SW 1271 (cell line): ENCODE measurements around the gene LCORL.
"Not testable (repeated sequence)": the region's sequence is repeated elsewhere in the genome, so short reads cannot be mapped to it uniquely, and the experiment has no call there.

Experiments
- DNase-seq, 2 experiments: peaks; one replicate each; lab custom pipeline; 2025; lab: John Stamatoyannopoulos, UW

LCORL gene

DNA sequence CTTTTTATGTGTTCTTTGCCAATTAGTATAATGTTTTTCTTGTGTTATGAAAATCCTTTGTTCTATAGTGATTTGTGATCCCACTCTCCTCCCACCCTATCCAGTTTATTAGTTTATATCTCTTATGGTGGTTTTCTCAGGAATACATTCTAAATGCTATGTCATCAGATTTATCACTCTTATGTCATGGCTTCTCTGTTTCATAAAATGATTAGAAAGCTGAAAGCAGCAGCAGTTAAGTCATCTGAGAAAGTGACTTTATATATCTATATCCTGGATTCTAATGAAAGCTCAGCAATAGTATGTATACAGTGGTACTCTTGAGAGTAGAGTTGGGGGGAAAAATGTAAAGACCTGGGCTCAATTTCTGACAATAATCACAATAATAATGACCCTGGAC is 169.6 kb downstream of the LCORL start:
- no peak for DNase-seq

DNA sequence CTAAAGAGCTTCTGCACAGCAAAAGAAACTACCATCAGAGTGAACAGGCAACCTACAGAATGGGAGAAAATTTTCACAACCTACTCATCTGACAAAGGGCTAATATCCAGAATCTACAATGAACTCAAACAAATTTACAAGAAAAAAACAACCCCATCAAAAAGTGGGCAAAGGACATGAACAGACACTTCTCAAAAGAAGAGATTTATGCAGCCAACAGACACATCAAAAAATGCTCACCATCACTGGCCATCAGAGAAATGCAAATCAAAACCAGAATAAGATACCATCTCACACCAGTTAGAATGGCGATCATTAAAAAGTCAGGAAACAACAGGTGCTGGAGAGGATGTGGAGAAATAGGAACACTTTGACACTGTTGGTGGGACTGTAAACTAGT is 171.3 kb downstream of the LCORL start:
- not testable (repeated sequence) for DNase-seq

DNA sequence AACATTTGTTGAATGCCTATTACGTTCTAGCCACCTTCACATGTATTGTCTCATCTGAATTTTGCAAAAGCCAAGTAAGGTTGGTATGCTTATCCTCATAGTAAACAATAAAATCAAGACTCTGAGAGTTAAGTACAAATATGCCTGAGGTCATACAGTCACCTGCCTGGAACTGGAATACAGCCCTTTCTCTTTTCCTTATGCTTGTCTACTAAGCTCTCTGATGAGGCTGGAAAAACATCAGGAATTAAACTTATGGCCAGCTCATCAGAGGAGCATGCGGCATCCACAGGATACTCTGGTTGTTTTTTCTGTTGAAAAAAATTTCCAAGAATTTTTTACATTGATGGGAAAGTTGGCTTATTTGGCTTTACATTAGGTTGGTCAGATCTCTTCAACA is 175.3 kb downstream of the LCORL start:
- no peak for DNase-seq

DNA sequence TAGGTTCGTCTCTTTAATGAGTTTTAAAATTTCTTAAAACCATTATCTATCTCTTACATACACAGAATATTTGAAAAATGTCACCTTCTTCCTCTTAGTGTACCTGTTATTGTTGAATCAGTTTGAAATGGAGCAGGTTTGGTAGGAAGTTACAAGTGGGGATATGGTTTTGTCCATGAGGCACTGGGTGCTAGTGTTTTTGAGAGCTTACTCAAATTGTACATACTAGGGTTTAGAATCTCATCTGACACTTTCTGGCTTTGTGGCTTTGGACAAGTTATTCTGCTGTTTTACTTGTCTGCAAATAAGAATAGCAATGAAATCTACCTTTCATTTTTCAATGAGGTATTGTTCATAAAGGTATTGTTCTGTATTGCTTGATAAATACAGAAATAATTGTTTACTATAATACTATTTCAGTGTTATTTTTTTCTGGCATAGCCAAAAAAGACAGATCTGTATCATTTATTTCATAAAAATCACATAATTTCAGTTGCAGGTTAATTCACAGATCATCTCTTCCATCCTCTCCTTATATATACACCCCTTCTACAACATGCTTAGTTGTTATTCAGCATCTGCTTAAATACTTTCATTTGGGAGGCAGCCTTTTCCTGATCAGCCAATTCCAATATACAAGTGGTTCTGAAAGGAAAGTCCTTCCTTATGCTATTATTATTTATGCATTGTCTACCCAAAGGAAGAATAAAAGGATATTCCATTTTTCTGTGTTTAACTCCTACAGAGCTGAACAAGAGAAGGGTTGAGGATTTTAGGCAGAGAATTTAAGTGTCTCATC is 197.5 kb downstream of the LCORL start:
- DNase-seq, result no peak

DNA sequence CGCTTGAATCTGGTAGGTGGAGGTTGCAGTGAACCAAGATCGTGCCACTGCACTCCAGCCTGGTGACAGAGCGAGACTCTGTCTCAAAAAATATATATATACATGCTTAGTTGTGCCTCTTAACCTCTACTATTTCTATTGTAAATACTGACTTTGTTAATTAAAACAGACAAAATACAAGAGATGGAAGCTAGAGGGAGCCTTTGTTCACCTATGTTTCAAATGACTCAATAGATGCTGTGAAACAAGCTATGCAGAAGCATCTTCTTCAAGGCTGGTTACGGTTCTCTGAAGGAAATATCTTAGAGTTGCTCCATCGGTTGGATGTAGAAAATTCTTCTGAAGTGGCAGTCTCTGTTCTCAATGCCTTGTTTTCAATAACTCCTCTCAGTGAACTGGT is 204.5 kb downstream of the LCORL start:
- peak in 1 of 2 experiments; percentile 69 for DNase-seq

DNA sequence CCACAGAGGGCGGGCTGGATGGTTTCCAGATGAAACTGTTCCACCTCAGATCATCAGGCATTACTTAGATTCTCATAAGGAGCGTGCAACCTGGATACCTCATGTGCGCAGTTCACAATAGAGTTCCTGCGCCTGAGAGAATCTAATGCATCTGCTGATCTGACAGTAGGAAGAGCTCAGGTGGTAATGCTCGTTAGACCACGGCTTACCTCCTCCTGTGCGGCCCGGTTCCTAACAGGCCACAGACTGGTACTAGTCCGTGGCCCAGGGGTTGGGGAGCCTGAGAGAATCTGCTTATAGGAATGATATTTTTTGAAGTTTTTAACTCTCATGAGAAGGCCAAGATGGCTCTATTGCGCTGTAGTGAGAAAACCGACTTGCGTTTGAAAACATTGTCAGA is 205.4 kb downstream of the LCORL start:
- no peak for DNase-seq

DNA sequence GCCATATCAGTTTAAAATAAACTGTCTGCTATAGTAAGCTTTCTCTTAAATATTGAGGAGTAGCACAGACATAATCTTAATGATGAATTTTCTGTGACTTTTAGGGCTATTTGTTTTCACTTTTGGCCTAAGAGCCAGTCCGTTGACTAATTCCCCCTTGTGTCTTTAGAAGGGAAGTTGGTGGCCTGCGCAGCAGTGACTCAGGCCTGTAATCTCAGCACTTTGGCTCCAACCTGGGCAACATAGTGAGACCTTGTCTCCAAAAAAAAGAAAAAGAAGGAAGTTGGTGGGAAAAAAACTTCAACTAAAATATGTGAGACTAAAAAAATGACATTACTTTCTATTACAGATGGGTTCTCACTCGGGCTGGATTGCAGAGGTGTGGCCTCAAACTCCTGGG is 207.4 kb downstream of the LCORL start:
- no peak for DNase-seq

DNA sequence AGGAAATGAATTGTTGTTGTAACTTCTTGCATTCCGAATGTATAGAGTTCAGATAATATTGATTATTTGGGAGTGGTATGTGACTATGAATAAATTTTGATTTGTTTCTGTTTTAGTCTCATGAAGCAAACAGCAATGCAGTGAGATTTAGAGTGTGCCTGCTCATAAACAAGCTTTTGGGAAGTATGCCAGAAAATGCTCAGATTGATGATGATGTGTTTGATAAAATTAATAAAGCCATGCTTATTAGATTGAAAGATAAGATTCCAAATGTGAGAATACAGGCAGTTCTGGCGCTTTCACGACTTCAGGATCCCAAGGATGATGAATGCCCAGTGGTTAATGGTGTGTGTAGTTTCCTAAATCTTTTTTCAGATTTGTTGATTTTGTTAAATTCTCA is 208.8 kb downstream of the LCORL start:
- no peak for DNase-seq

DNA sequence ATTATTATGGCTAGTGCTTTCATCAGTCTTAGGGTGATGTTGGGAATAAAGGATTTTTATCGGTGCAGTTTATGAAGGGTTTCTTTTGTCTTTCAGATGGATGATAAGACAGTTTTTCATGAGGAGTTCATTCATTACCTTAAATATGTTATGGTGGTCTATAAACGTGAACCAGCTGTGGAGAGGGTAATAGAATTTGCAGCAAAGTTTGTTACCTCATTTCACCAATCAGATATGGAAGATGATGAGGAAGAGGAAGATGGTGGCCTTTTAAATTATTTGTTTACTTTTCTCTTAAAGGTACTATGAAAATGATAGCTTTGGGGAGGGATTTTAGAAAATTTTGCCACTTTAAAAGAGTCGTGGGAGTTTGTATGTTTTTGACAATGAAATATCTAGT is 209.4 kb downstream of the LCORL start:
- no peak for DNase-seq

DNA sequence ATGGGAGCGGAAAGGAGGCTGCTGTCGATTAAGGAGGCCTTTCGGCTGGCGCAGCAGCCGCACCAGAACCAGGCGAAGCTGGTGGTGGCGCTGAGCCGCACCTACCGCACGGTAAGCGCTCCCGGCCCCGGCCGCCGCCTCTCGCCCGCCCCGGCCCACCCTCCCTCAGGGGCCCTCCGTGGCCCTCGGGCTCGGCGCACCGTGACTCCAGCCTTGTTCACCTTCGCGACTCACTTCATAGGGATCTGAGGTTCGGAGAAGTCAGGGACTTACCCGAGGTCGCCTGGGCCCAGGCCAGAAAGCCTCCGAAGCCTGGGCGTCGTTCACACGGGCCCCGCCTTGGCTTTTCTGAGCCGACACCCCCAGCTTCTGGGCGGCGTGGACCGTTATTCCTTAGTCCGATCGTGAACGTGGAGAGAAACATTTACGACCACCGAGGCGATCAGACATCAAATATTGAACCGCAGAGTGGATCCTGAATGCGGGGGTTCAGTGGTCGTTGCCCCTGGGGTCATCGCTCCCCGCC is 210.4 kb downstream of the LCORL start:
- DNase-seq, result no peak

DNA sequence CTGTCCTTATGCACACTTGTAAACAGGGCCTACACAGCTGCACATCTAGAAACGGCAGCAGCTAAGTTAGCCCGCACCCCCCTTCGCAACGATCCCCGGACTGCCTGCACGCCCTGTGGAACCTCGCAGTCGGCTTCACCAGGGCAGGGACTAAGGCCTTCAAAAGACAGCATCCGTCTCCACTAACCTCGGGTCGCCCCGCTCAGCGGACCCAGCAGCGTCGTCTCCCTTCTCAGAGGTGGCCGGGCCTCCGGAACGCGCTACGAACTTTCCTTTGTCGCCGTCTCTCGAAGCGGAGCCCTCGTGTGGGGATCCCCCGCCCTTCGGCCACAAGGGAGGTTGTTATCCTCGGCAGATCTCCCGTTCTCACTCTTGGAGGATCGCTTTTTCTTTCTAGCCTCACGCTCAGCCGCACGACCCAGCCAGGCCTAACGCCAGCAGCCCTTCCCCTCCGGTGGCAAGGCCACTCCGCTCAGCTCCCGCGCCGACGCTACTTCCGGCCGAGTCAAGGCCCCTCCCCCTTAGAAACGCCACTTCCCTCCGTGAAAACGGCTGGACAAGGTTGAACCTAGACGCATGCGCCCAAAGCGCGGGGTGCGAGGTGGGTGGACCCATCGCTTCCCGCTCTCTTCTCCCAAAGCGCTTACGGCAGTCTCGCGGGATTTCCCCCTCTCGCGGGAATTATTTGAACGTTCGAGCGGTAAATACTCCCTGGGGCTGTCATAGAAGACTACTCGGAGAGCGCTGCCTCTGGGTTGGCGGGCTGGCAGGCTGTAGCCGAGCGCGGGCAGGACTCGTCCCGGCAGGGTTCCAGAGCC is 211.1 kb downstream of the LCORL start, which contains the start of the genes DCAF16 and NCAPG:
Gene DCAF16 (minus strand): TSS at position 498 of the 818 bp plus-strand sequence. CDS start 6,616 bp downstream, outside the sequence.
Gene NCAPG (plus strand): TSS at position 720 of the 818 bp plus-strand sequence. CDS start 99 bp downstream, outside the sequence.
- DNase-seq, result peak; percentile 95 to 97

DNA sequence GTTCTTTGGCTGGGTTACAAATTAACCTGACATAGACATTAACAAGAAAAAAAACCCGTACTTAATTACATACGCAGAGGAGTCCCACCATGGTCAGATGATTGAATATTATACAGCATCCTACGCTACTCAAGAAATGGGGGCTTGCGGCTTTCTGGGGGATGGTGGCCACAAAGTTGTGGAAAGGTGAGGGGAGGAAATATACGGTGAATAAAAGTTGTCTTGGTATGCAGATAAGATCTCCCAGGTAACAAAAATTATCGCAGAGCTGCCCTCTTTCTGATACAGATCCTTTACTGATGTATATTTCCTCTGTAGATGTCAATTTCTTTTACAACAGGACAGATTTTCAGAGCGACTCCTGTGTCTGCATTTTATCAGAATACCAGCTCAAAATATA is 211.9 kb downstream of the LCORL start:
- DNase-seq, result no peak

DNA sequence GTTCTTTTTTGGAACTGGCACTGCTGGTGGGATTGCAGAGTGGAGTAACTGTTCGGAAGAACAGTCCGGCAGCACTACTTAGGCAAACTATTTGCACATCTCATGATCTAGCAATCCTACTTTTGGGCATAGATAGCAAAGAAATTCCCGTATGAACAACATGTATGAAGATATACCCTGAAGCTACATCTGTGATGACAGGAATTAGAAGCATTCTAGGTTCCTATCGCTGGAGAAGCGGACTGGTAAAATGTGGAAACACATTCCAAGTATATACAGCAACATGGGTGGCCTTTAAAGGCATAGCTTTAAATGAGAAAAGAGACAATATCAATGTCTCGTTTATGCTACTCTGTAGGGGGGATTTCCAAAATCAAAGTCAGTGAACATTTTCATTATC is 214.1 kb downstream of the LCORL start:
- DNase-seq, result no peak

DNA sequence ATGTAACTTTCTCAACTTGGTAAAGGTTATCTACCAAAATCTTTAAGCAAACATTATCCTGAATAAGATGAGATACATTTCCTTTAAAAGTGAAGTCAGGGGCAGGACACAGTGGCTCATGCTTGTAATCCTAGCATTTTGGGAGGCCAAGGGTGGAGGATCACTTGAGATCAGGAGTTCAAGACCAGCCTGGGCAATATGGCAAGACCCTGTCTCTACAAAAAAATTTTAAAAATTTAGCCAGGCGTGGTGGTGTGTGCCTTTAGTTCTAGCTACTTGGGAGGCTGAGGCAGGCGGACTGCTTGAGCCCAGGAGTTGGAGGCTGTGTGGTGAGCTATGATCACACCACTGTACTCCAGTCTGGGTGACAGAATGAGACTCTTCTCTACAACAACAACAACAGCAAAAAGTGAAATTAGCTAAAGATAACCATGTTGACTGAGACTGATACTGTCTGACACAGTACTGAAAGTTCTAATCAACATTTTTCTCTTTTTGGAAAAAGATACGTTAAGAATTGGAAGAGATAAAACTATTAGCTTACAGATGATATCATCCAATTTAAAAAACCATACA is 215.9 kb downstream of the LCORL start:
- DNase-seq, result no peak

DNA sequence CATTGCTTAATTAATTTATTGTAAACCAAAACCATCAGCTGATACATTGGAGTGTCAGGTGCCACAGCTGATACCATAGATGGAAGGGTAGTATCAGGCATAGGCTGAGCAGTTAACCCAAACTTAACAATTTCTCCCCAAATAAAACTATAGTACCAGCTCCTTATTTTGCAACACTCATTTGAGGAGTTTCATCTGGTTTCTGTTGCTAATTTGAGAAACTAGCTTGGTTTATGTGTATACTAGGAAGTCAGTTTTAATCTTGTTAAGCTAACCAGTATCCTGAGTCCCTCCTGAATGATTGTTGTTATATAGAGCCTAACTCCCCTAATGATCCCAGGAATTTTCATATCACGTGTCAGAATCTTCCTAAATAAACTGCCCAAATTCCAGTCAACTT is 223.7 kb downstream of the LCORL start:
- no peak for DNase-seq

DNA sequence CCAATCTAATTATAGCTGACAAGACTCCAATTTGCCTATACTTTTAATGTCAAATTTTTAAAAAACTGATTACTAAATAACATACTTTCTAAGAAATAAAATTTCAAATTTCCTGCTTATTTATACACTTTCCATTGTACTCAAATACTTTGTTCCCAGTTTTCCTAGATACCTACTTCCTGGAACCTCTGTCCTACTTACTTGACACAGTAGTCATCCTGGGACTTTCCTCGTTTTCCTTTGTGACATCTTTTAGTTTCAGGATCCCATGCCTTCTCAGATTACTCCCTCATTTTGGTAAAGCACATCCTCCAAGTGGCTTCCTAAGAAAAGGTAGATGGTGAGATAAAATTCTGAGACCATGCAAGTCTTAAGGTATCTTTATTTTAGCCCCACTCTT is 226.8 kb downstream of the LCORL start:
- DNase-seq, result no peak
